Stimulated activated CD8-positive, alpha-beta memory T cell treated with anti-CD3 and anti-CD28 coated beads, Interleukin-15, amount 100 ng/mL, for 4 hours (primary cell): ENCODE data around the gene CPEB4.
A peak's percentile ranks its signal among the peaks of the same experiment; 100 is the strongest.

ENCODE experiments used
- DNase-seq, 2 donors: peaks; one replicate each; pipeline ENCODE4 v3.0.0-alpha.2; 2020; ENCODE audit warnings: low read depth in 2 of 2

Gene CPEB4

DNA sequence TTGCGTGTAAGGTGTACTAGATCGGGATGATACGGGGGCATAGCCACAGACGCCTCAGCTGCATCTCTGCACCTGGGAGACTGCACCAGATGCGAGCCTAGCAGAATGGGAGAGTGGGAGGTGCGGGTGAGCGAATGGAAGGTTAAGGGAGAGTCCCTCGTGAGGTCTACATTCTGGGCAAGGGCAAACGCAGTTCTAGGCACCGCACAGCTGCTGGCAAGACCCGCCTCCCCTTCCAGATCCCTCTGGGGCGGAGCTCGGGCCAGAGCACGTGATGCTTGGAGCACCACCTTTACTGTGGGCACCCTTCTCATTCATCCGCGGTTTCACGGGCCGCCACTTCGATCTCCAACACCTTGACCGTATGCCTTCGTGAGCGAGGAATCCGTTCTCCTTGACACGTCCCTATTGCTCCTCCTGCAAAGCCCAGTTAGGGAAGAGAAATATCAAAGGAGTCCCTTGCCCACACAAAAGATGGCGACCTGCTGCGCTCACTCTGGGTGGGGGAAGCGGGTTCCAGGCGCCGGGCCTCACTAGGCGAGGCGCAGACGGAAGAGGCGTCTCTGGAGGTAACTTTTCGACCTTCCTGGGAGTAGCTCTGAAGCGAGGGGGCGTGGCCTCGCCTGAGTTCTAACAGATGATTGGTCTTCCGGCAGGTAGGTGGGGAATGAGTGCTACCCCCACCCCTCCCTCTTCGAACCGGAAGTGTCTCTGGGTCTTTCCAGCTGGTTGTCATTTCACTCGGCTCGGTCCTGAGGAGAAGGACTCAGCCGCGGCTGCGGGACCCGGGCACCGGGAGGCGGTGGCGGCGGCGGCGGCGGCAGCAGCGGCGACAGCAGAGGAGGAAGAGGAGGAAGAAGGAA is at the start of gene CPEB4:
TSS of gene CPEB4 (plus strand) at position 740 of the 863 bp plus-strand sequence. CDS start 1,385 bp downstream, outside the sequence.
- peak; percentile 94 to 96 for DNase-seq

- DNase-seq: no peak
Measured at GRCh38 chr5:173839117-173839713, 48.9 kb upstream of the CPEB4 start.

GRCh38 chr5:173840111-173840983 is 47.8 kb upstream of the CPEB4 start:
- DNase-seq: no peak

- DNase-seq: no peak
Measured at GRCh38 chr5:173841710-173842109, 46.4 kb upstream of the CPEB4 start.

- DNase-seq: no peak
Measured at GRCh38 chr5:173843794-173844193, 44.4 kb upstream of the CPEB4 start.

DNA sequence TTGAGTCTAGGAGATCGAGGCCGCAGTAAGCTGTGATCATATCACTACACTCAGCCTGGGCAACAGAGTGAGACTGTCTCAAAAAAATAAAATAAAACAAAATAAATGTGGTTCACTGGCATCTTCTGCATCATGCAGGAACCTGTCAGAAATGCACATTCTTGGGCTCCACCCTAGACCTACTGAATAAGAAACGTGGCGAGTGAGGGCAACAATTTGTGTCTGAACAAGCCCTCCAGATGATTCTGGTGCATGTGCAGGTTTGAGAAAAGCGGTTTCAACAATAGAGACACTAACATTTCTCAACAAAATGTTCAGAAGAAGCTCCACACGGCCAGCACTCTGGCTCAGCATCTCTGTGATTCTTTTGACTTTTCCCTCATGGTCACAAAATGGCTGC is 42.8 kb upstream of the CPEB4 start:
- DNase-seq: no peak

DNA sequence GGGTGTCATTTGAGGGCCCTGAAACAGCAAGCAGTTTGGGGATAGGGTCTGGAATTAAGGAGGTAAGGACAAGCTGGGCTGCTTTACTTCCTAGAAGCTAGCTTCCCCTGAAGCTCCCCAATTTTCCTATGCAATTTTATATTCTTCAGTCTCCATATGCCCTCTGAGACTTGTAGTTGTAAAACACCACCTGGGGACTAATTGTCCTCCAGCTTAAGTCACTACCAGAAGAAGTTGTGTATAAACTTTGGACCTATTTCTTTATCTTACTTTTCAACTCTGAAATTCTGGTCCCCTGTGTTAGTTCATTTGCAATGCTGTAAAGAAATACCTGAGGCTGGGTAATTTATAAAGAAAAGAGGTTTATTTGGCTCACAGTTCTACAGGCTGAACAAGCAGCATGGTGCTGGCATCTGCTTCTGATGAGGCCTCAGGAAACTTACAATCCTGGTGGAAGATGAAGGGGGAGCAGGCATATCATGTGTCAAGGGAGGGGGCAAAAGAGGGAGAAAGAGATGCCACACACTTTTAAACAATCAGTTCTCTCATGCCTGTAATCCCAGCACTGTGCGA is 41.1 kb upstream of the CPEB4 start:
- no peak for DNase-seq

GRCh38 chr5:173848986-173849596 is 39.1 kb upstream of the CPEB4 start:
- no peak for DNase-seq

DNA sequence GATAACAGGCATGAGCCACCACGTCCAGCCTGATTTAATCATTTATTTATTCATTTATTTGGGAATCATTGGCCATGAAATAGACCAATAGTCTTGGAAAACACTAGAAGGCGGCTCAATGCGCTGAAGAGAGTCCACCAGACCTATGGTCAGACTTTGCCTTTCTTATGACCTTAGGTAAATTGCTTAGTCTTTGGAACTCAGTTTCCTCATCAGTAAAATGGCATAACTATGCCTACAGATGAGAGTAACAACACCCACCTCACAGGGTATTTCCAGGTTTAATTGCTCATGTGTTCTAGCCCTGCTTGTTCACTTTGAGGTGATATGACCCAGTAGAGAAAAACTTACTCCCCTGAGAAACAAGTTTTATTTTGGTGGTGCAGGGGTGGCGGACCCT is 38.2 kb upstream of the CPEB4 start:
- no peak for DNase-seq

GRCh38 chr5:173850659-173851058 is 37.5 kb upstream of the CPEB4 start:
- no peak for DNase-seq

DNA sequence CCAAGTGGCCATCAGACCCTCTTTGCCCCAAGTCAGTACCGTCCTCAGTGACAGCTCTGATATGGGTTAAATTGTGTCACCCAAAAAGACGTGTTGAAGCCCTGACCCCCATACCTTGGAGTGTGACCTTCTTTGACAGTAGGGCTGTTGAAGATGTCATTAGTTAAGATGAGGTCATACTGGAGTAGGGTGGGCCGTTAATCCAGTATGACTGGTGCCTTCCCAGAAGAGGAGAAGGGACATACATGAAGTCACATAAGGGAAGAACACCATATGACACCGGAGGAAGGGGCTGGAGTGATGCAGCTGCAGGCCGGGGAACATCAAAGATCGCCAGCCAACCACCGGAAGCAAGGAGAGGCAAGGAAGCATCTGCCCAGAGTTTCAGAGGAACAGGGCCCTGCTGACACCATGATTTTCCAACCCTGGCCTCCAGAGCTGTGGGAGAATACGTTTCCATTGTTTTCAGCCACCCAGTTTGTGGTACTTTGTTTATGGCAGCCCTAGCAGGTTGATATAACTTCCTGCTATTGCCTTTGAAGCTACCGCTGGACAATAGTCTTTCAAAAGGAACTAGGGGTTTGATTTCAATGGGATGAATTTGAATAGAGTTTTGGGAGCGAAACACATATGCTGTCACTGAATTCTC is 36.4 kb upstream of the CPEB4 start:
- DNase-seq: no peak

- no peak for DNase-seq
Measured at GRCh38 chr5:173852790-173853359, 35.3 kb upstream of the CPEB4 start.

GRCh38 chr5:173853370-173854131 is 34.6 kb upstream of the CPEB4 start:
- no peak for DNase-seq

DNA sequence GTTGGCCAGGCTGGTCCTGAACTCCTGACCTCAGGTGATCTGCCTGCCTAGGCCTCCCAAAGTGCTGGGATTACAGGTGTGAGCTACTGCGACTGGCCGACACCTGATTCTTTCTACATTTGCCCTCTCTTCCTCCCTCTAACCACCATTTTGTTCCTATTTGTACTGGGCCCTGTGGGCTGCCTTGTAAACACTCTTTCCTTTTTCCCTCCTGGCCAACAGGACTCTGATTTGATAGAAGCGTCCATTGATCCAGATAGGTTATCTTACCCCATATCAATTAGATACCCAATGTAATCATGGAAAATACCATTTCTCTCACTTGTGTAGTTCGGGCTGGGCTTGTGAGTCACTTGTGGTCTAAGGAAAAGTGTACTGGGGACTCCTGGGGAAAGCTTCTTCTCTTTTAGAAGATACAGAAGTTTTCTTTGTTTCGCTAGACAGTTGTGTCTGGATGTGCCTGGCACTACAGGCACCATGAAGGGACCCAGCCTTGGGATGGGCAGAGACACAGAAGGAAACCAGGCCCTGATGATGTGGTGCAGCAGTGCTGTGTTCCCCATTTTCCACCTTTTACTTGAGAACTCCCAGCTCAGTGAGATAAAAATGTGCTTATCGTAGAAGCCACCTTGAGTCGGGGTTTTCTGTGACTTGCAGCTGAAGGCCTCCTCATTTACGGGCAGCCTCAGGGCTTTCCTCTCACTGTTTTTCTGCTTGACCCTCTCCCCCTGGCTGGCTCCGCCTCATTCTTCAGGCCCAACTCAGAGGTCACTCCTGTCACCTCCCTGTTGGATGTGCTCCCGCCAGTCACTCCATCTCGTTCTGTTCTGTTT is 32.8 kb upstream of the CPEB4 start:
- no peak for DNase-seq

GRCh38 chr5:173855995-173856656 is 32.0 kb upstream of the CPEB4 start:
- DNase-seq: no peak

DNA sequence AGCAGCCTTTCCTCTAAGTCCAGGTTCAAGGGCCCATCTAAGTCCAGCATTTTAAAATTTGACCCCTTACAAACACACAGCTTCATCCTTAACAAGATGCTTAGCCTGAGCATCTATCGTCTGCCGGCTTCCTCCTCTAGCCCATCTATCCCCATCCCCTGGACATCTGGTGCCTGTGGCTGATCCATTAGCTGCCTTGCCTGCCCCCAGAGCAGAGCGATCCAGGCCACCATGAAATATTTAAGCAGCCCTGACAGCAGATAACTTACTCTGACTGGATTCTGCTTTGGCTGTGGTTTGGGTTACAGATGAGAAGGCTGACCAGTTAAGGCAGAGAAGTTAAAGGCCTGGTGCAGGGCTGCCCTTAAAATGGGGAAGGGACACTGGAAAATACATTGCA is 30.9 kb upstream of the CPEB4 start:
- no peak for DNase-seq

DNA sequence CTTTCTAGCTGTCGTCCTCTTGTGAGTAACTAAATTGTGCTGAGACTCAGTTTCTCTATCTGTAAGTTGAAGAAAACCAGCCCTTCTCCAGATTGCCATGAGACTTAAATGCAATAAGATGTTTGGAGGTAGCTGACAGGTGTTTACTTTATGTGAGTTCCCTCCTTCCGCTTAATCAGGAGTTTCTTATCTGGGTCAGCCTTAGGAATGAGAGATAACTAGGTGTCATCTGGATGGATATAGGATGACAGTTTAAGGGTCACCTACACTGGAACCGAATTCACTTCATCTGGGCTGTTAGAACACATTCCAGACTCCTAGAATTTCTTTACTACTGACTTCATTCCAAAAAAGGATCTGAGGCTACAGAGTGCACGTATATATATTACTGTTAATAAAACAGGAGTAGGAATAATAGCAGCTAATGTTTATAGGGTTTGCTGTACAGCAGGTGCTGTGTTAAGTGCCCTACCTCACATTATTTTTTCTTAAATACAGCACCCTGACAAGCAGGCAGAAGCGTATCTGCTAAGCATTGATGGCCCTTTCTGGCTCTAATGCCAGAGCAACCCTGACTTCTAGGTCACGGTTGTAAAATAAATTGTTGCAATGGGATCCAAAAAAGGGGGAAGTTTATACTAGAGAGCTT is 30.0 kb upstream of the CPEB4 start:
- DNase-seq: no peak
